ENCODE data around the gene C19orf73. TPM values are rescaled to one million over a fixed set of nuclear protein-coding genes. Genes with fewer than 3 reads are reported as not detected.
A peak's percentile ranks its signal among the peaks of the same experiment; 100 is the strongest.

Gene C19orf73
- total and polyA plus RNA-seq, 9 of the 15 experiments (the other 6 are each of a cell fraction or from before 2014, with no cell fraction given), result 0.08 to 7.4 (median 1.4) TPM

GRCh38 chr19:49155820-49156346 lies 36.9 kb upstream of the C19orf73 start (continued):
- TF ChIP-seq, protein P1, sequence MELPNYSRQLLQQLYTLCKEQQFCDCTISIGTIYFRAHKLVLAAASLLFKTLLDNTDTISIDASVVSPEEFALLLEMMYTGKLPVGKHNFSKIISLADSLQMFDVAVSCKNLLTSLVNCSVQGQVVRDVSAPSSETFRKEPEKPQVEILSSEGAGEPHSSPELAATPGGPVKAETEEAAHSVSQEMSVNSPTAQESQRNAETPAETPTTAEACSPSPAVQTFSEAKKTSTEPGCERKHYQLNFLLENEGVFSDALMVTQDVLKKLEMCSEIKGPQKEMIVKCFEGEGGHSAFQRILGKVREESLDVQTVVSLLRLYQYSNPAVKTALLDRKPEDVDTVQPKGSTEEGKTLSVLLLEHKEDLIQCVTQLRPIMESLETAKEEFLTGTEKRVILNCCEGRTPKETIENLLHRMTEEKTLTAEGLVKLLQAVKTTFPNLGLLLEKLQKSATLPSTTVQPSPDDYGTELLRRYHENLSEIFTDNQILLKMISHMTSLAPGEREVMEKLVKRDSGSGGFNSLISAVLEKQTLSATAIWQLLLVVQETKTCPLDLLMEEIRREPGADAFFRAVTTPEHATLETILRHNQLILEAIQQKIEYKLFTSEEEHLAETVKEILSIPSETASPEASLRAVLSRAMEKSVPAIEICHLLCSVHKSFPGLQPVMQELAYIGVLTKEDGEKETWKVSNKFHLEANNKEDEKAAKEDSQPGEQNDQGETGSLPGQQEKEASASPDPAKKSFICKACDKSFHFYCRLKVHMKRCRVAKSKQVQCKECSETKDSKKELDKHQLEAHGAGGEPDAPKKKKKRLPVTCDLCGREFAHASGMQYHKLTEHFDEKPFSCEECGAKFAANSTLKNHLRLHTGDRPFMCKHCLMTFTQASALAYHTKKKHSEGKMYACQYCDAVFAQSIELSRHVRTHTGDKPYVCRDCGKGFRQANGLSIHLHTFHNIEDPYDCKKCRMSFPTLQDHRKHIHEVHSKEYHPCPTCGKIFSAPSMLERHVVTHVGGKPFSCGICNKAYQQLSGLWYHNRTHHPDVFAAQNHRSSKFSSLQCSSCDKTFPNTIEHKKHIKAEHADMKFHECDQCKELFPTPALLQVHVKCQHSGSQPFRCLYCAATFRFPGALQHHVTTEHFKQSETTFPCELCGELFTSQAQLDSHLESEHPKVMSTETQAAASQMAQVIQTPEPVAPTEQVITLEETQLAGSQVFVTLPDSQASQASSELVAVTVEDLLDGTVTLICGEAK (IDR thresholded peaks at IDR 0.05), result 0 out of 2 replicates have a peak, but pooled peaks have one; percentile 12
- TF ChIP-seq, protein P1 (CRISPR knock-in tag; IDR thresholded peaks at IDR 0.05), result no peak
- TF ChIP-seq BCOR (IDR thresholded peaks at IDR 0.05) (0 out of 2 replicates have a peak, but pooled peaks have one; percentile 15), XRCC4 (IDR thresholded peaks at IDR 0.05; ENCODE audit: extremely low read depth, insufficient read depth, insufficient read length) (no peak), ZNF263 (CRISPR knock-in tag; IDR thresholded peaks at IDR 0.05; ENCODE audit: borderline replicate concordance) (peak; percentile 81), TRIM28 (IDR thresholded peaks at IDR 0.05) (no peak), PML (IDR thresholded peaks at IDR 0.05; ENCODE audit: low read length) (no peak), SRSF7 (optimal IDR thresholded peaks at IDR 0.05; ENCODE audit: low read depth, low read length) (no peak), XRCC3 (IDR thresholded peaks at IDR 0.05) (no peak), PTTG1 (tag; IDR thresholded peaks at IDR 0.05; ENCODE audit: low read depth) (no peak), SP1 (CRISPR knock-in tag; IDR thresholded peaks at IDR 0.05) (no peak), NR0B1 (IDR thresholded peaks at IDR 0.05; ENCODE audit: partially characterized antibody) (no peak), ZNF444 (CRISPR knock-in tag; IDR thresholded peaks at IDR 0.05) (no peak), MYC (IDR thresholded peaks at IDR 0.05; ENCODE audit: low read depth, low read length) (no peak; the same call in 1 of the 2 replicates), MYC (CRISPR knock-in tag; IDR thresholded peaks at IDR 0.05; ENCODE audit: borderline replicate concordance, low read depth) (no peak), GABPB1 (CRISPR knock-in tag; IDR thresholded peaks at IDR 0.05) (0 out of 2 replicates have a peak, but pooled peaks have one; percentile 23), CXXC5 (CRISPR knock-in tag; IDR thresholded peaks at IDR 0.05) (no peak), COPS2 (conservative IDR thresholded peaks at IDR 0.05) (no peak)
- TF ChIP-seq, protein P2, sequence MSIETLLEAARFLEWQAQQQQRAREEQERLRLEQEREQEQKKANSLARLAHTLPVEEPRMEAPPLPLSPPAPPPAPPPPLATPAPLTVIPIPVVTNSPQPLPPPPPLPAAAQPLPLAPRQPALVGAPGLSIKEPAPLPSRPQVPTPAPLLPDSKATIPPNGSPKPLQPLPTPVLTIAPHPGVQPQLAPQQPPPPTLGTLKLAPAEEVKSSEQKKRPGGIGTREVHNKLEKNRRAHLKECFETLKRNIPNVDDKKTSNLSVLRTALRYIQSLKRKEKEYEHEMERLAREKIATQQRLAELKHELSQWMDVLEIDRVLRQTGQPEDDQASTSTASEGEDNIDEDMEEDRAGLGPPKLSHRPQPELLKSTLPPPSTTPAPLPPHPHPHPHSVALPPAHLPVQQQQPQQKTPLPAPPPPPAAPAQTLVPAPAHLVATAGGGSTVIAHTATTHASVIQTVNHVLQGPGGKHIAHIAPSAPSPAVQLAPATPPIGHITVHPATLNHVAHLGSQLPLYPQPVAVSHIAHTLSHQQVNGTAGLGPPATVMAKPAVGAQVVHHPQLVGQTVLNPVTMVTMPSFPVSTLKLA (conservative IDR thresholded peaks at IDR 0.05), result no peak; a peak in 2 of 4 replicates

All from K562 (cell line).